ENCODE results near the gene ENG.

- TF ChIP-seq RARB (CRISPR knock-in tag; IDR thresholded peaks at IDR 0.05) (no peak), CSRNP3 (CRISPR knock-in tag; IDR thresholded peaks at IDR 0.05) (no peak), PATZ1 (CRISPR knock-in tag; IDR thresholded peaks at IDR 0.05; ENCODE audit: borderline replicate concordance) (no peak), ARNTL (CRISPR knock-in tag; IDR thresholded peaks at IDR 0.05; ENCODE audit: borderline replicate concordance, low read depth) (no peak)
These were observed 18.1 kb upstream of the ENG start for GRCh38 chr9:127872369-127873222.

All from SK-N-SH treated with all-trans-retinoic acid at 6 μM for 48 hours (cell line).